ENCODE measurements around the gene OR10G2.
"Not testable (repeated sequence)": the region's sequence is repeated elsewhere in the genome, so short reads cannot be mapped to it uniquely, and the experiment has no call there.

The OR10G2 gene, protein sequence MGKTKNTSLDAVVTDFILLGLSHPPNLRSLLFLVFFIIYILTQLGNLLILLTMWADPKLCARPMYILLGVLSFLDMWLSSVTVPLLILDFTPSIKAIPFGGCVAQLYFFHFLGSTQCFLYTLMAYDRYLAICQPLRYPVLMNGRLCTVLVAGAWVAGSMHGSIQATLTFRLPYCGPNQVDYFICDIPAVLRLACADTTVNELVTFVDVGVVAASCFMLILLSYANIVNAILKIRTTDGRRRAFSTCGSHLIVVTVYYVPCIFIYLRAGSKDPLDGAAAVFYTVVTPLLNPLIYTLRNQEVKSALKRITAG

DNA sequence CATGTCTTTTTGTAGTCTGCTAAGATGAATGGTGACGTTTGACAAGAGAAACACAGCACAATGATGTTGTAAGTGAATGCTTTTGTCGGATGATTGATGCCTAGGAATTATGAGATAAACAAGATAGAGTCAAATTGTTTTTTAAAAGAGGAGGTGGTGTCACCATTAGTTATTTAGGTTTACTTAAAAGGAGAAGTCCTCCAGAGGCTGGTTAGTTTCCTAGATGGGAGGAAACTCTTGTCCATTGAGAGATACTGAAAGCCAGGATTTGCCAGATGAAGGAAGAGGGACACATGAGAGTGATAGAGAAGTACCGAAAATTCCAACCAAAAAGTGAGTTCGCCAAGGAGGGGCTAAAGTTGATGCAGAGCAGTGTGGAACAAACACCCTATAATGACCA, at the start of gene OR10G2:
Gene OR10G2 (minus strand): TSS at position 101 of the 400 bp plus-strand sequence. CDS start 98 bp downstream, at position 3.
- no peak for DNase-seq

DNA sequence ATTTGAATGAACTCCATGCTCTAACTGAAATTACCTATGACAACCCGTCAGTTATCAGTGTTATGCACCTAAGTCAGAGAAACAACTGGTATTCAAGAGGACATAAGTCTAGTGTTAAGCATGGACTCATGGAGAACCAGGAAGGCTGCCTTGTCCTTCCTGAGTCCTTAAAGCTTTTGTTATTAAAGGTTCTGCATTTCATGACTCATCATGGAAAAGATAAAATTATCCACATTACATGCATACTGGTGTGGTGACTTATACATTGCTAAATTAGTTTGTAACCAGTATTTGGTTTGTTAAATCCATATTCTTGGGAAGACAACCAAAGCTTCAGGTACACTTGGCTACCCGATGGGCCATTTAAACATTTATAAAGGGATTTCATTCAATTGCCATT, 45.3 kb upstream of the OR10G2 start:
- DNase-seq = no peak

DNA sequence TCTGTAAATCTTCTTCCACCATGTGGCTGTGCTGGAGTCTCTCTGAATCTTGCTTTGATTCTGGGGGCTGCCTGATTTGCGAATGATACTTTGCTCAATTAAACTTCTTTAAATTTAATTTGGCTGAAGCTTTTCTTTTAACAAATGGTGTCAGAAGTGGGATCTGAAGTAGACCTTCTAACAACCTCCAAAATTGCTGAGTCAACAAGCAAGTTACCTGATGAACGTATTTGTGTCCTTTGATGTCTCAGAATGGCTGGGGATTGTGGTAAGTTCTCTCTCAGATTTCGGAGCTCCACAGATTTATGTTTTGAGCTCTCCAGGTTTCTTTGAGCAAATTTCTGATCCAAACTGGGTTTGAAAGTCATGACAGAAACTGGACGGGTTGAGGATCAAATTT, 40.8 kb upstream of the OR10G2 start:
- no peak for DNase-seq

DNA sequence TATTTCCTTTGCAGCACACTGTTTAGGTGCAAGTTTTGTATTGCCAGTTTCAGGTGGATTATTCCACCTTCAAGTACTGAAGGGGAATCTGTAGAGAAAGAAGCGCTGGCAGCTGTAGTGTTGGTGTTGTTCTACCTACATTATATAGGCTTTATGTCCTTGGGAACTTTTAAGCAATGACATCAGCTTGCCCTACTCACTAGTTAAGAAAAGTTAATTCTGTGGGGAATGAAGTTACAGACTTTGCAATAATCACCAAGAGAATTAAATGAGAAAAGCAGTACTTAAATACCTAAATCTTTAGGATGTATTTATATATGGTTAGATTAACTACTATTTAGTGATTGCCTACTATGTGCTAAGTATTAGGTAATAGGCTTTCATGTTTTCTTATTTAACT, 39.0 kb upstream of the OR10G2 start, which contains the start of gene OR4E1:
Gene OR4E1 (minus strand): TSS at position 101 of the 400 bp plus-strand sequence. CDS start 2,883 bp downstream, outside the sequence.
- DNase-seq = no peak

DNA sequence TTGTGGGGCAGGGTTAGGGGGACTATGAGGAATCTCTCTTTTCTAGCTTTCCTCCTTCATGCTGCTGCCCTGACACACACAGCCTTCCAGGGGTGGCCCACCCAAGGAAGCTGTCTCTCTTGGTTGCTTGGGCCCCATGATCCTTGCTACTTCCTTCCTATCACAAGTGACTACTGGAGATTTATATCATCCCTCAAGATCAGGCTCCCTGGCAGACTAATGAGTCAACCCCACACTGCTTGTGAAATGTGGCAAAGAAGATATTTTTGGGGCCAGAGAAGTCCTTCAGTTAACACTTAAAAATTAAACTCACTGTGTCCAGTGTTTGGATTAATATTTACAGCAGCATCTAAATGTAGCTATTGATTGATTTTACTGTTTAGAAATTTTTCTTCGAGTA, 37.4 kb upstream of the OR10G2 start:
- no peak for DNase-seq

DNA sequence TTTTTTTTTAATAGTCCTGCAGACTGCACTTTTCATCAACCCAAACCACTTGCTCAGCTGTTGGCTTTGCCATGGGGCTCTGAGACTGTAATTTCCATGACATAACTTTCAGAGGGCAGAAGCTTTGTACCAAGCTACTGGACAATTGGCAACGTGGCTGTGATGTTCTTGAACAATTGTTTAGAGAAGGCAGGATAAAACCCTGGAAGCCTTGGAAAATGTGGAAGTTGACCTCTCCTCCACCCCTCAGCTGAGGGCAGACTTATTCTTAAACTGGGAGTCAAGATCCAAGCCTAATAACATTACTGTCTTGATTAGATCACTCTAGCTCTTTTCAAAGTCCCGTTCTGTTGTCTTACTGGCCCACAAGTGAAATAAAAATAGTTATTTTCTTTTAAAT, 36.6 kb upstream of the OR10G2 start:
- DNase-seq = no peak

DNA sequence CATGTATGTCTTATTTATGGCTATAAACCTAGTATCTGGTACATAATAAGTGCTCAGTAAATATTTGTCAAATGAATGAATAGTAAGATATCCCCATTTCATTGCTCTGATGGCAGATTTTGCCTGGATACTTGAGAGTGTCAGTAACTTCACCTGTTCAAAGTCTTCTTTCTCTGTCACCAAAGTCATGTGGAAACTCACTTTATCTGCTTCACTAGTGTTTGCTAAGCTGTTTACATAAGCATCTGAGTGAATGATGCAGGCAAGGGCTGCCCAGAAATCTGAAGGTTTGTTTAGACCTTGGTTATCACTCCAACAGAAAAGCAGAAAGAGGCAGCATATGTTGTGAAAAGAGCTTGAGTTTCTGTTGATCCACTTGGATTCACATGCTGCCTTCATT, 34.5 kb upstream of the OR10G2 start:
- DNase-seq = no peak

DNA sequence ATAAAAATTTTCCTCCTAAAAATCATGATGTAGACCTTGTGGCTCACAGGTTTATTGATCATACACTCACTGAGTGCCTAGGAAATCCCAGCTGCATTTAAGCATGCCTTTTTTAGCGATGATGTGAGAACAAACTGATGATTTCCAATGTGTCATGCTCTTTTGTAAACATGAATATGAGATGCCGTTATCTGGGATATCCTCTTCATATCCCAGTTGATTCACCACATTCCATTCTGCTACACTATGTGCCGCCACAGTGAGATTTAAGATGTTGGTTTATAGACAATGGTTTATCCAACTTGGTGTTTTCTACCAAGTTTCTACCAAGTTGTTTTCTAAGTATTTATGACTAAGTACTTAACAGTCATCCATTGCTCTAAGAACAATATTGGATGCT, 33.6 kb upstream of the OR10G2 start:
- no peak for DNase-seq

DNA sequence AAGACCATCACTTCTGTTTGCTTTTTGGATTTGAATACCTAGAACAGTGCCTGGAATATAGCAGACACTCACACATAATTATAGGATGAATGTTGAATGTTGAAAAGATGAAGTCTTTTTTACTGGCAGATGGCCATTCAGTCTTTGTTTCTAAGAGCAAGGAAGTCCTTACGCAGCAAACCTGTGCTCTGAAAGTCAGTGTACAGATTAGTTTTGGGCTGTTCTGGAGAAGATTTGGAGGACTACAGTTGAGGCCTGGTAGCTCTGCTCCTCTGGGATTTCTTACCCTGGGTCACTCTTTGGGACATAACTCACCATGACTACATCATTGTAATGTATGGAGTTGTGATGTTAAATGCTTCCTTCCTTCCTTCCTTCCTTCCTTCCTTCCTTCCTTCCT, 22.2 kb upstream of the OR10G2 start:
- no peak for DNase-seq

DNA sequence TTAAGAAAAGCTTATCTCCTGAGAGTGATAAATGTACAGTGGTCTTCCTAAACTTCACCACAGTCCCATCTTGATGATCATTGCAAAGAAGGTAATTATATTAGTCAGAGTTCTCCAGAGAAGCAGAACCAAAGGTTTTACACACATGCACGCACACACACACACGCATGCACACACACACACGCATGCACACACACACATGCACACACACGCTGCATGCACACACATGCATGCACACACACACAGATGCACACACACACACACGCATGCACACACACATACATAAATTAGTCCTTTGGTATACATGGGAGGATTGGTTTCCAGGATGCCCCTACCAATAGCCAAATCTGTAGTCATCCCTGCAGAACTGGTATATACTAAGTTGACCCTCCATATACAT, 19.5 kb upstream of the OR10G2 start:
- no peak for DNase-seq

DNA sequence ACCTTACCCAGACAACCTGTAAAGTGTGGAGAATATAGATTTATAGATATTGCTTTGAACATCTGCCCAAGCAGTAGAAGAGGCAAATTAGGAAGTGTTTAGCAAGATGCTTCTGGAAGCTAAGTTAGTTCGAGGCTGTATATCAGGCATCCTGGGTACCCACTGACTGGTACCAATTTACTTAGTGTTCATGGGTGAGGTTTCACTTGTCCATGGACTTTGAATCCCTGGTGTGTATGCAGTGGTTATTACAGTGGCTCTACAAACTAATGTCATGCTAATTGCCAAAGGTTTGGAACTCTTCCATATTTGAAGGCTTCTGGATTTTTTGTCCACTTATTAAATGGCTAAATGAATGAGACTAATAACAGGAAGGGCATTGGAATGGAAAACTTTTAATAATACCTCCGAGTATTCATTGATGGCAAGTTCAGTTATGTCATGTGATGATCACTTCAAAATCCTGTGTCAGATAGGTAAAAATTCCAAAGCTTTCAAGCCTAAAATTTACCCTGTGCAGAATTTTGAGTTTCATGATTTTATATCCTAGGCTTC, 18.7 kb upstream of the OR10G2 start, which contains the start of gene OR4E2:
Gene OR4E2 (plus strand): TSS at position 505 of the 555 bp plus-strand sequence. CDS start 11,248 bp downstream, outside the sequence.
- no peak for DNase-seq

DNA sequence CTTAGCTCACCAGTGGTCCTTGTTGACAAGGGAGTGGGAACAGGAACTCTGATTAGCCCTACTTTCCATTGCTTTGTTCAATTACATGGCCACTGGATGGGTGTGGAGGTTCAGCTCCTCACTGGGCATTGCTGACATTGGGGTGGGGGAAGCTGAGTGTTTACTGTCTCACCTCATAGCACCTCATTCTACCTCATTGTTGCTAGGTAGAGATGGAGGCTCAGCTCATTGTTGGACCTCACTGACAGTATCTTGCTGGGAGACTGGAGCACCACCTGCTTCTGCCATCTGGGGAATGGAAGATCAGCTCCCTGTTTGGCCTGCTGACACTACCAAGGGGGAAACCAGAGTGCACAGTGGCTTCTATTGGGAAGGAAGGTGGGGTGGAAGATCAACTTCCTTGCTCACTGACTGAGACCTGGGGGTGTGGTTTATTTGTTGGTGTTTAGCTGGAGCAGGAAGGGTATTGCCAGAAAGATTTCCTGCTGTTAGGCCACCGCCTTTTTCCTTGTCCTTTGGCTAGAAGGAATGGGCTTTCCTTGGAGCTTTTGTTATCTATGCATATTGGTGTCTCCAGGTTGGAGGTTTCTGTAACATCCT, 17.6 kb upstream of the OR10G2 start:
- no peak for DNase-seq

DNA sequence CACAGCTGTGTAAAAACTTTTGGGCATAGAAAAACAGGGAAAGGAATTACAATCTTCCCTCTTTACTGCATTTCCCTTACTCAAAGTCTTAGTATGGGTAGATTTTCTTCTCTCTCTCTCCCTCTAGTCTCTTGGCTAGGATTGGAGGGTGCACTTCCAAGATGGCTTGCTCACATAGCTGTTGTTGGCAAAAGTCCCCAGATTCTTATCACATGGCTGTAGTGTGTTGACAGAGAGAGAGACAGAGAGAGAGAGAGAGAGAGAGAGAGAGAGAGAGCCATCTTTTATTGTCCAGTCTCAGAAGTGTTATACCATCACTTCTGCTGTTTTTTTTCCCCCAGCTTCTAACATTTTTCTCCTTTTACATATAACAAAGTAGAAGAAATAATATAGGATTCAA, 12.6 kb upstream of the OR10G2 start:
- no peak for DNase-seq

DNA sequence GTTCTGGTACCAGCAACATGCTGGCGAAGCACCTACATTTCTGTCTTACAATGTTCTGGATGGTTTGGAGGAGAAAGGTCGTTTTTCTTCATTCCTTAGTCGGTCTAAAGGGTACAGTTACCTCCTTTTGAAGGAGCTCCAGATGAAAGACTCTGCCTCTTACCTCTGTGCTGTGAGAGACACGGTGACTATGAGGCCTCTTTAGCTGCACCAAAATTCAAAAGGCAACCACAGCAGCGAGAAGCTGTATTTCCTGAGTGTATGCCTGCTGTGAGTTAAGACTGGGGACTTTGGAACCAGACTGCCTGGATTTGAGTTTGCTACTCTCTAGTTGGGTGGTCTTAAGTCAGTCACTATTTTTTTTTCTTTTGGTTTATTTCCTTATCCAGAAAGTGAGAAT, 8.7 kb upstream of the OR10G2 start:
- no peak for DNase-seq

DNA sequence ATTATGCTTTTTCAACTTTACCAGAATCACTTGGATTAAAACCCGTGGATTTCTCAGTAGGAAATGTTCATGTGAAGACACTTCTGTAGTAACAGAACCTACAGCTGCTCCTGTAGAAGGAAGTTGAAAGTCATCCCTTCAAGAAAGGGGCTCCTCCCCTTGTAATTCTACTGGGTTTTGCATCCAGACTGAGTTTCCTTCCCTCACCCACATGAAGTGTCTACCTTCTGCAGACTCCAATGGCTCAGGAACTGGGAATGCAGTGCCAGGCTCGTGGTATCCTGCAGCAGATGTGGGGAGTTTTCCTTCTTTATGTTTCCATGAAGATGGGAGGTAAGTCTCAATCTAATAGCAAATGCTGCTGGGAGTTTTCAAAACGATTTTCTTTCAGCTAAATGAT, 7.9 kb upstream of the OR10G2 start:
- no peak for DNase-seq

DNA sequence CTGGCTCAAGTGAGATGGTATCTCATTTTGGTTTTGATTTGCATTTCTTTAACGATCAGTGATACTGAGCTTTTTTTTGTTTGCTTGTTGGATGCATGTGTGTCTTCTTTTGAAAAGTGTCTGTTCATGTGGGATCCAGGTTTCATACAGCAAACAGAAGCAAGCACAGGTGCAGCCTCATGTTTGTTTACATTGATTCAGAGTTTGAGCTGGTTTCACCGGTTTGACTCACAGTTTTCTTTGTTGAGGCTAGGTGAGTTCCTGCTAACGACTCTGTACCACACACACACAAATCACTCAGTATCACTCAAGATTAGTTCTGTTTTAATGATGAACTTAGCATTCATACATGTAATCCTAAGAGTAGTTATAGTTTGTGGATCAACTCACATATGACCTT, 3.7 kb downstream of the OR10G2 start:
- DNase-seq = no peak

DNA sequence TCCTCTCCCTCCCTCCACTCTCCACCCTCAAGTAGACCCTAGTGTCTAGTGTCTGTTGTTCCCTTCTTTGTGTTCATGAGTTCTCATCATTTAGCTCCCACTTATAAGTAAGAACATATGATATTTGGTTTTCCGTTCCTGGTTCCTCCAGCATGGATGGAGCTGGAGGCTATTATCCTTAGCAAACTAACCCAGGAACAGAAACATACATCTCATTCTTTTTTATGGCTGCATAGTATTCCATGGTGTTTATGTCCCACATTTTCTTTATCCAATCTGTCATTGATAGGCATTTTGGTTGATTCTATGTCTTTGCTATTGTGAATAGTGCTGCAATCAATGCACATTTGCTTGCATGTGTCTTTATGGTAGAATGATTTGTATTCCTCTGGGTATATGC, 4.2 kb downstream of the OR10G2 start:
- not testable (repeated sequence) for DNase-seq

DNA sequence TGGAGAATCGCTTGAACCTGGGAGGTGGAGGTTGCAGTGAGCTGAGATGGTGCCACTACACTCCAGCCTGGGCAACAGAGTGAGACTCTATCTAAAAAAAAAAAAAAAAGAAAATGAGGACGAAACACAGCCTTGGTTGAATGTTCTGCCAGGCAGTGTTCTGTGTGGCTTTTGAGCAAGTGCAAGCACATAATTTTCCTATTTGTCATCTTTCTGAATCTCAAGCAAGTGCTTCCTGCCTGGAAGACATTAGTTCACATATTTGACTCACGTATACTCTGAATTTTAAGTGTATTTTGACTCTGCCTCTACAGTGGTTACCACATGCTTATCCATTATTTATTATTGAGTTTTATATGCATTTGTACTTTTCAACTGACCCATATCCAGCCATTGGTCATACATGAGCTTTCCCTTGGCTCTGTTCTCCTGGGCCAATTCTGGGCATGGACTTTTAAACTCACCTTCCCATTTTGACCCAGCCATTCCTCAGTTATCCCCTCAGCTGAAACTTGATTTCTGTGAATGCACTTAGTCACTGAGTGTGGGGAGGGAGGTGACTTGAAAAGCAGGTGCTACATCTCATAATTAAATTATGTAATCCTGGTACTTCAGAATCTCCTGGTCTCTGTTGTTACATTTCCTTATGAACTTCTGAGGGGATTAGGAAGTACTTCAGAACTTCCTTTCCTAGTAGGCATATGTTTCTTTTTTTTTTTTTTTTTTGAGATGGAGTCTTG, 8.1 kb downstream of the OR10G2 start:
- no peak for DNase-seq

DNA sequence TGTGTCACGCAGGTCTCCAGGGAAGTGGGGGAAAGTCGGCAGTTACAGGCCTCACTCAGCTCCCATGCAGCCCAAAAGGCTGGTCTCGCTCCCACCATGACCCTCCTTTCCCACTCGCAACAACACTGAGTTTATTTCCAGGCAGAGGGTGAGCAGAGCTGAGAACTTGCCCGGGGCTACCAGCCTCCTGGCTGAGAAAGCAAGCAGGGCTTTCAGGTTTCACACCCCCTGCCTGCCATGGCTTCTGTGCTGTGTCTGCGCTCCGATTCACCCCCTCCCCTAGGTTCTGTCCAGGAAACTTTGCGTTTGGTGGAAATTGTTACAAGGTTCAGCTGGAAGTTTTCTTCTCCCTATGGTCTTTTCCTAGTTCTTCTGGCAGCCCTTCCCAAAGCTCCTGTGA, 17.1 kb downstream of the OR10G2 start:
- DNase-seq = no peak

DNA sequence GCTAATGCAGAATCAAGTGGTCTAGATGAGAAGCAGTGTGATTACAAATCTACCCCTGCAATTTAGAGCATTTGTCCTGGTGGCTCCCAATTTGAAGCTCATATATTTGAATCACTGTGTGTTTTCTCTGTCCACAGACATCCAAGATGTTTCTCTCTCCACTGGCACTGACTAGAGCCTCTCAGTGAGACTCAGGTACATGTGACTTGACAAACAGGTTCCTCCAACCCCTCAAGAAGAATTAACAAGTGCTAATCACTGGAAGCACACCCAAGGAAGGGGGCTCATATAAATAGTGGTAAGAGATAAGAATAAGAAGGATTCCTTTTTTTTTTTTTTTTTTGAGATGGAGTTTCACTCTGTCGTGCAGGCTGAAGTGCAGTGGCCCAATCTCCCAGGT, 20.5 kb downstream of the OR10G2 start:
- no peak for DNase-seq

DNA sequence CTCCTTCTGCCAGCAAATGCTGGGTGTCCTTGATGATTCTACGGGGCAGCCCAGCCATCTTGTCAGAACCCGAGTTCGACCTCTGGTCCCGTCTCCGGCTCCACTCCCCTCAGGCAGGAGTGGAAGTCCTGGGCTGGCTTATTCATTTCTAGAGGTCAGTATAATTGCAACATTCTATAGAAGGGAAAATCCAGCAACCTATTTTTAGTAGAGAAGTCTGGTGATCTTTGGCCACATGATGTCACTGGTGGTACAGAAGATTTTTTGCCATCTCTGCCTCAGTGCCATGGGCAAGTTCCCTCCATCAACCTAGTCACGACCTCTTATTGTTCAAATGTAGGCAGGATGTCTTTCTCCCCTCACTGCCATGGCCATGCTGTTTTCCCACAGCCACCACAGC, 22.4 kb downstream of the OR10G2 start:
- DNase-seq = peak; percentile 13 to 24 (median 20)

DNA sequence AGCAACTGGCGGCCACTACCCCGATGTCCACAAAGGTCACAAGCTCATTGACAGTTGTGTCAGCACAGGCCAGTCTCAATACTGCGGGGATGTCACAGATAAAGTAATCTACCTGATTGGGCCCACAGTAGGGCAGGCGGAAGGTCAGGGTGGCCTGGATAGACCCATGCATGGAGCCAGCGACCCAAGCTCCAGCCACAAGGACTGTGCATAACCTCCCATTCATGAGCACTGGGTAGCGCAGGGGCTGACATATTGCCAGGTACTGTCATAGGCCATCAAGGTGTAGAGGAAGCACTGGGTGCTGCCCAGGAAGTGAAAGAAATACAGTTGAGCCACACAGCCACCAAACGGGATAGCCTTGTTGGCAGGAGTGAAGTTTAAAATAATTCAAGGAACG, 32.6 kb downstream of the OR10G2 start:
- not testable (repeated sequence) for DNase-seq

DNA sequence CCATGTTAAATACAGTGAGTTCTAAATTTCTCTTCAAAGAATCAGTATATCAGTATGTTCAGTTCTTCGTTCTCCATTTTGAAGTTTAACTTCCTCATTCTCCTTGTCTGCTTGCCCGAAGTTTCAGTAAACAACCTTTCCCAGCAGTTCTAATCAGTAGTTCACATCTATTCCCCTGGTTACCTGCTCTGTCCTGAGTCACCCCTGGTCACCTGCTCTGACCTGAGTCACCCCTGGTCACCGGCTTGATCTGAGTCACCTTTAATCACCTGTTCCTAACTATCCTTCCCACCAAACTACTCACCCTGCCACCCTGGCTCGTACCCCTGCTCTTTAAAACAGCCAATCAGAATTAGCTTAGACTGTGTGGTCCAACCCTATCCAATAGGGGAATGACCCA, 45.4 kb downstream of the OR10G2 start:
- DNase-seq = no peak

All from suppressor macrophage treated with lipopolysaccharide for 1 hour (primary cell).